ENCODE measurements around the gene SPATS2.

The SPATS2 gene

GRCh38 chr12:49336645-49337584 is 30.3 kb upstream of the SPATS2 start, which contains the start of gene C1QL4:
TSS of gene C1QL4 (minus strand) at chr12:49337188. CDS start at chr12:49336477, 711 bp downstream.
- peak; percentile 86 to 88 for DNase-seq

- no peak for DNase-seq
These were observed 28.3 kb upstream of the SPATS2 start for GRCh38 chr12:49338830-49339463.

- no peak for DNase-seq
These were observed 27.8 kb upstream of the SPATS2 start for GRCh38 chr12:49339464-49339861.

- DNase-seq, result no peak
These were observed 27.0 kb upstream of the SPATS2 start for GRCh38 chr12:49340095-49340870.

- no peak for DNase-seq
These were observed 26.1 kb upstream of the SPATS2 start for GRCh38 chr12:49340971-49341776.

GRCh38 chr12:49341777-49342065 is 25.5 kb upstream of the SPATS2 start:
- DNase-seq, result no peak

GRCh38 chr12:49342066-49342913 is 25.0 kb upstream of the SPATS2 start:
- DNase-seq, result peak; percentile 63 to 64

GRCh38 chr12:49342914-49343731 is 24.1 kb upstream of the SPATS2 start:
- DNase-seq, result peak; percentile 40 to 43

GRCh38 chr12:49344486-49345050 is 22.7 kb upstream of the SPATS2 start:
- no peak for DNase-seq

GRCh38 chr12:49345051-49345824 is 22.0 kb upstream of the SPATS2 start:
- DNase-seq, result no peak

GRCh38 chr12:49345825-49346658 is 21.2 kb upstream of the SPATS2 start:
- no peak for DNase-seq

GRCh38 chr12:49346659-49347310 is 20.5 kb upstream of the SPATS2 start, which contains the start of gene DNAJC22:
TSS of gene DNAJC22 (plus strand) at chr12:49346888. CDS start at chr12:49348873, 1,985 bp downstream.
- DNase-seq, result peak in 1 of 2 experiments; percentile 22

- DNase-seq, result peak; percentile 70 to 74
These were observed 19.7 kb upstream of the SPATS2 start for GRCh38 chr12:49347311-49348193.

- DNase-seq, result no peak
These were observed 18.5 kb upstream of the SPATS2 start for GRCh38 chr12:49348781-49349180.

GRCh38 chr12:49349266-49349665 is 18.0 kb upstream of the SPATS2 start:
- DNase-seq, result no peak

GRCh38 chr12:49352351-49352750 is 14.9 kb upstream of the SPATS2 start:
- DNase-seq, result no peak

- no peak for DNase-seq
These were observed 11.3 kb upstream of the SPATS2 start for GRCh38 chr12:49355913-49356312.

Data from activated CD4-positive, alpha-beta T cell treated with anti-CD3 and anti-CD28 coated beads, Interleukin-2, amount 50 U/mL, for 4 hours (primary cell).